ENCODE results near the gene GRIK1. TPM values are rescaled to one million over a fixed set of nuclear protein-coding genes. Genes with fewer than 3 reads are reported as not detected.

The GRIK1 gene
- total RNA-seq, 1 donor from 2014 or later, result not detected

GRCh38 chr21:29832217-29832616, 107.6 kb downstream of the GRIK1 start:
- H3K27me3 ChIP-seq, result no peaks in the 10 kb centered on the region
- peaks cover 4% of the 10 kb centered on the region for H3K9me3 ChIP-seq
- no peaks in the 10 kb centered on the region for H3K36me3 ChIP-seq
- TF ChIP-seq CTCF (IDR thresholded peaks at IDR 0.05), result no peak
- H3K4me1 ChIP-seq, result no peaks in the 10 kb centered on the region
- no peak overlapping the region for H3K27ac ChIP-seq
- no peak overlapping the region for H3K4me3 ChIP-seq
- ATAC-seq (no peak), DNase-seq (no peak)
- intact Hi-C loops (cut with DNase I), result no loop called here

DNA sequence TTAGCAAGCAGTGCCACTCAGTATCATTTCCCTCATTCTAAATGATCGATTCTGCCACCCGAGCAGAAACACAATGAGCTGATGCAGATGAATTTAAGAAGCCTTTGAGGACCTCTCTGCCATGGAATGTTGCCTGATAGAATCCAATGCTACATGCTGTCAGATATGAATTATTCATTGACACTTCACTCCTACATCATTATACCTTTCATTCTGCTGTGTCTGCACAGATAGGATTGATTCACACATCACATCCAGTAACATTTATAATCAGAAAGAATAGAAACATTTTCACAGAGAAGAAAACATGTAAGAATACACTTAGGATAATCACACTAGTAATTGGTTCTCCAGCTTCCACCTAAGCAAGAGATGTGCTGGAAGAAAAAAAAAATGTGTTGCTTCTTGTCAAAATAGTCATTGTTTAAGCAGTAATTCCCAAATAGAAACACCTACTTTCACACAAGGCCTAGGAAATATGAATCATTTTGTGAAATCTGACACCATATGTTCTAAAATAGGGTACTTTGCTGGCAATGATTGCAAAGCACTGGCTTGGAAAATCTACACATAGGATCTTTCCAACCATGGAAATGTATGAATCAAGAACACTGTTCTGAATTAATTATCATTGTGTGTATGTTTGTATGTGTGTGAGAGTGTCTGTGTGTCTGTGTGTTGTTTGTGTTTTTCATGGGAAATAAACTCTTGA, 110.1 kb downstream of the GRIK1 start:
- Histone ChIP-seq H3K4me1 (no peaks in the 10 kb centered on the region), H3K36me3 (no peaks in the 10 kb centered on the region), H3K27me3 (no peaks in the 10 kb centered on the region), H3K9me3 (peaks cover 4% of the 10 kb centered on the region), H3K27ac (no peak overlapping the region), H3K4me3 (no peak overlapping the region)
- no peak for TF ChIP-seq CTCF (IDR thresholded peaks at IDR 0.05)
- DNase-seq (no peak), ATAC-seq (no peak)
- intact Hi-C loops (cut with DNase I), result no loop called here

DNA sequence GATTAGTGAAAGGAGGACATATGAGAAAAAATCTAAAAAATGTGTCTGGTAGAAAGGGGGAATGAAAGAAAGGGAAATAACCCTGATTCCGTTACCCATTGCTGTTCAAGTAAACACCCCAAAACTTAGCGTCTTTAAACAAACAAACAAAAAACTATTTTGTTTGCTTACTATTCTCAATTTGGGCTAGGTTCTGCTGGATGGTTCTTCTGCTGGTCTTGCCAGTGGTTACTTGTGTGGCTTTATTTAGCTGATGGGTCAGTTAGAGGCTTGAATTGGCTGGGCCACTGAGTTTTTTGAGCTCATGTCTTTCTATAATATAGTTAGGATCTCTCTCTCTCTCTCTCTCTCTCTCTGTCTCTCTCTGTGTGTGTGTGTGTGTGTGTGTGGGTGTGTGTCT, 112.1 kb downstream of the GRIK1 start:
- no peak overlapping the region for H3K4me3 ChIP-seq

DNA sequence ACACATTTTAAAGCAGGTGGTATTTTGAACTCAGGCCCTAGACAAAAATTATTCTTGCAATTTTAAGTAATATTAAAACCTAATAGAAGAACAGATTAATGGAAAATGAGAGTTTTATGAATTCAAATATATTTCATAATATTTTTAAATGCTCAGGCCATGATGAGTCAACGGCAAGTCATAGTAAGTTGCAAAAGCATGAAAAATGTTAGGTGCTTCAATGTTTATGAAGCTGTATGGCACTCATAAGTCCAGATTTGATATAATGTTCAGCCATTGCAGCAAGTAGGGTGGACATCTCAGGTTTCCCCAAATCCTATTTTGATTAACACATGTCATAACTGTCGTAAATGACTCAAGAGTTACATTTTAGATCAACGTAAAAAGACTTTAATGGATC, 112.6 kb downstream of the GRIK1 start:
- Histone ChIP-seq H3K9me3 (peaks cover 4% of the 10 kb centered on the region), H3K36me3 (no peaks in the 10 kb centered on the region), H3K4me3 (no peak overlapping the region), H3K27ac (no peak overlapping the region), H3K27me3 (no peaks in the 10 kb centered on the region), H3K4me1 (no peaks in the 10 kb centered on the region)
- ATAC-seq (no peak), DNase-seq (no peak)
- intact Hi-C loops (cut with DNase I), result no loop called here
- TF ChIP-seq CTCF (IDR thresholded peaks at IDR 0.05), result no peak

More for the DNA sequence above, 112.1 kb downstream of the GRIK1 start:
- no peaks in the 10 kb centered on the region for H3K36me3 ChIP-seq
- DNase-seq (no peak), ATAC-seq (no peak)
- H3K4me1 ChIP-seq, result no peaks in the 10 kb centered on the region
- no peak overlapping the region for H3K27ac ChIP-seq
- H3K27me3 ChIP-seq, result no peaks in the 10 kb centered on the region
- no peak for TF ChIP-seq CTCF (IDR thresholded peaks at IDR 0.05)
- intact Hi-C loops (cut with DNase I), result no loop called here
- peaks cover 4% of the 10 kb centered on the region for H3K9me3 ChIP-seq

- Histone ChIP-seq H3K36me3 (no peaks in the 10 kb centered on the region), H3K9me3 (peaks cover 4% of the 10 kb centered on the region), H3K27ac (no peak overlapping the region), H3K4me1 (no peaks in the 10 kb centered on the region), H3K4me3 (no peak overlapping the region), H3K27me3 (no peaks in the 10 kb centered on the region)
- ATAC-seq, result no peak
- DNase-seq, result no peak
- no peak for TF ChIP-seq CTCF (IDR thresholded peaks at IDR 0.05)
- intact Hi-C loops (cut with DNase I), result no loop called here
Observed at GRCh38 chr21:29826386-29826785, 113.4 kb downstream of the GRIK1 start.

- no peaks in the 10 kb centered on the region for H3K27me3 ChIP-seq
- TF ChIP-seq CTCF (IDR thresholded peaks at IDR 0.05), result no peak
- no peaks in the 10 kb centered on the region for H3K4me1 ChIP-seq
- no peaks in the 10 kb centered on the region for H3K36me3 ChIP-seq
- no peak overlapping the region for H3K27ac ChIP-seq
- no peak for DNase-seq
- H3K4me3 ChIP-seq, result no peak overlapping the region
- intact Hi-C loops (cut with DNase I), result no loop called here
- no peak for ATAC-seq
- peaks cover 4% of the 10 kb centered on the region for H3K9me3 ChIP-seq
Observed at GRCh38 chr21:29825936-29826335, 113.9 kb downstream of the GRIK1 start.

Measured in upper lobe of right lung (tissue), 1 donor.